ENCODE measurements around the gene LEMD3. TPM values are rescaled to one million over a fixed set of nuclear protein-coding genes. Genes with fewer than 3 reads are reported as not detected.

LEMD3 gene
- total RNA-seq, 1 experiment from 2014 or later: 28.4 TPM

DNA sequence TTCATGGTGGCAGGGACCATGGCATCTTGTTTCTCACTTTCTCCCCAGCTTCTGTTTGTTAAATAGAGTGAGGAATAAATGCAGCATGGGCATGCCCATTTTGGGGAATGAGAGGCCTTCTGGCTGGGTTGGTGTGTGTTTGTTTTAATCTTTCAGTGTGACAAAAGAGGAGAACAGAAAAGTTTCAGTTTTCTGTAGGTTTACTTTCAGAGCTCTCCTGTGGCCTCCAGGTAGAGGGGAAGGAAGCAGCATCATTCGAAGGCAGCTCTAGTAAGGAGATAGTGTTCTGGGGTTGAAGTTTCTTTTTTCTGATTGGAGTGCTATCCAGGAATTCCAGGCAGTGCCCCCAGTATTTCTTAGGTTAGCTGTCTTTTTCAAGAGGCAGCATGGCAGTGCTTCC is 124.4 kb downstream of the LEMD3 start:
- ChIA-PET CTCF (interaction anchor here (0.6 kb wide), 1 partner anchor 78 kb away, joined by 4 read pairs; no protein-coding TSS in a partner anchor), POLR2A (ENCODE audit: low non-redundant PET) (no interaction called here)
- DNase-seq (ENCODE audit: low spot score): no peak
- H3K27me3 ChIP-seq (replicated peaks; ENCODE audit: insufficient read depth, low read depth, low read length, poor library complexity): no peaks in the 10 kb centered on the region
- H3K9me3 ChIP-seq (ENCODE audit: low read depth, low read length, poor library complexity, severe bottlenecking): no peaks in the 10 kb centered on the region
- no TSS peak for BruUV-seq (replicated peaks)
- no peaks in the 10 kb centered on the region for H3K36me3 ChIP-seq (ENCODE audit: insufficient read depth, low read length, poor library complexity, severe bottlenecking)
- intact Hi-C loops (cut with micrococcal nuclease; ENCODE audit: unreplicated experiment): no loop called here
- H3K4me3 ChIP-seq (ENCODE audit: low read depth, low read length, poor library complexity, severe bottlenecking): no peak overlapping the region
- TF ChIP-seq, protein P1, sequence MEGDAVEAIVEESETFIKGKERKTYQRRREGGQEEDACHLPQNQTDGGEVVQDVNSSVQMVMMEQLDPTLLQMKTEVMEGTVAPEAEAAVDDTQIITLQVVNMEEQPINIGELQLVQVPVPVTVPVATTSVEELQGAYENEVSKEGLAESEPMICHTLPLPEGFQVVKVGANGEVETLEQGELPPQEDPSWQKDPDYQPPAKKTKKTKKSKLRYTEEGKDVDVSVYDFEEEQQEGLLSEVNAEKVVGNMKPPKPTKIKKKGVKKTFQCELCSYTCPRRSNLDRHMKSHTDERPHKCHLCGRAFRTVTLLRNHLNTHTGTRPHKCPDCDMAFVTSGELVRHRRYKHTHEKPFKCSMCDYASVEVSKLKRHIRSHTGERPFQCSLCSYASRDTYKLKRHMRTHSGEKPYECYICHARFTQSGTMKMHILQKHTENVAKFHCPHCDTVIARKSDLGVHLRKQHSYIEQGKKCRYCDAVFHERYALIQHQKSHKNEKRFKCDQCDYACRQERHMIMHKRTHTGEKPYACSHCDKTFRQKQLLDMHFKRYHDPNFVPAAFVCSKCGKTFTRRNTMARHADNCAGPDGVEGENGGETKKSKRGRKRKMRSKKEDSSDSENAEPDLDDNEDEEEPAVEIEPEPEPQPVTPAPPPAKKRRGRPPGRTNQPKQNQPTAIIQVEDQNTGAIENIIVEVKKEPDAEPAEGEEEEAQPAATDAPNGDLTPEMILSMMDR (conservative IDR thresholded peaks at IDR 0.05; ENCODE audit: low read depth, low read length): no peak
- TF ChIP-seq EZH2 (IDR thresholded peaks at IDR 0.05; ENCODE audit: borderline replicate concordance, low read depth, low read length, poor library complexity, severe bottlenecking): no peak
- H3K4me1 ChIP-seq (ENCODE audit: insufficient read depth, low read length, poor library complexity, severe bottlenecking): no peaks in the 10 kb centered on the region
- no peak overlapping the region for H3K27ac ChIP-seq (ENCODE audit: low read depth, low read length, poor library complexity, severe bottlenecking)

DNA sequence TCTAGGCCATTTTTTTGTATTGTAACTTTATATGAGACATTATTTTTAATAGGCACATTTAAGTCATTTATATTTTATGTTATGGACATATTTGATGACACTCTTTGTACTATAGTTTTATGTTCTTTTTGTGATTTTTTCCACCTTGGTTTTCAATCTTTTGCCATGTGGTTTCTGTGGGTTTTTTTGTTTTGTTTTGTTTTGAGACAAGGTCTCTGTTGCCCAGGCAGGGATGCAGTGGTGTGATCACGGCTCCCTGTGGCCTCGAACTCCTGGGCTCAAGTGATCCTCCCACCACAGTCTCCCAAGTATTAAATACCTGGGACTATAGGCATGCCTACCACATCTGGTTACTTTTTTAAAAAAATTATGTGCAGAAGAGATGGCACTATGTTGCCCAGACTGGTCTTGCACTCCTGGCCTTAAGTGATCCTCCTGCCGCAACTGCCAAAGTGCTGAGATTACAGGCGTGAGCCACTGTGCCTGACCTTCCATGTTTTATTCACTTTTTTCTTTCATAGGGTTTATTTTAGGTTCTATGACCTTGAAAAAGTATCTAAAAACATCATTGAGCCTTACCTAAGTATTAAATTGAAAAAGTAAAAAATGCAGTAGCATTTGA is 125.4 kb downstream of the LEMD3 start:
- H3K4me3 ChIP-seq (ENCODE audit: low read depth, low read length, poor library complexity, severe bottlenecking): no peak overlapping the region
- H3K9me3 ChIP-seq (ENCODE audit: low read depth, low read length, poor library complexity, severe bottlenecking): no peaks in the 10 kb centered on the region
- no TSS peak for BruUV-seq (replicated peaks)
- H3K27me3 ChIP-seq (replicated peaks; ENCODE audit: insufficient read depth, low read depth, low read length, poor library complexity): no peaks in the 10 kb centered on the region
- POLR2A ChIA-PET (ENCODE audit: low non-redundant PET): no interaction called here
- intact Hi-C loops (cut with micrococcal nuclease; ENCODE audit: unreplicated experiment): no loop called here
- H3K27ac ChIP-seq (ENCODE audit: low read depth, low read length, poor library complexity, severe bottlenecking): no peak overlapping the region
- H3K36me3 ChIP-seq (ENCODE audit: insufficient read depth, low read length, poor library complexity, severe bottlenecking): no peaks in the 10 kb centered on the region
- TF ChIP-seq, protein P1 (conservative IDR thresholded peaks at IDR 0.05; ENCODE audit: low read depth, low read length): no peak
- TF ChIP-seq EZH2 (IDR thresholded peaks at IDR 0.05; ENCODE audit: borderline replicate concordance, low read depth, low read length, poor library complexity, severe bottlenecking): no peak
- CTCF ChIA-PET: no interaction called here
- DNase-seq (ENCODE audit: low spot score): no peak
- no peaks in the 10 kb centered on the region for H3K4me1 ChIP-seq (ENCODE audit: insufficient read depth, low read length, poor library complexity, severe bottlenecking)

- POLR2A ChIA-PET (ENCODE audit: low non-redundant PET): no interaction called here
- Histone ChIP-seq H3K4me3 (ENCODE audit: low read depth, low read length, poor library complexity, severe bottlenecking) (no peak overlapping the region), H3K9me3 (ENCODE audit: low read depth, low read length, poor library complexity, severe bottlenecking) (no peaks in the 10 kb centered on the region), H3K4me1 (ENCODE audit: insufficient read depth, low read length, poor library complexity, severe bottlenecking) (no peaks in the 10 kb centered on the region), H3K36me3 (ENCODE audit: insufficient read depth, low read length, poor library complexity, severe bottlenecking) (no peaks in the 10 kb centered on the region), H3K27me3 (replicated peaks; ENCODE audit: insufficient read depth, low read depth, low read length, poor library complexity) (no peaks in the 10 kb centered on the region), H3K27ac (ENCODE audit: low read depth, low read length, poor library complexity, severe bottlenecking) (no peak overlapping the region)
- CTCF ChIA-PET: no interaction called here
- intact Hi-C loops (cut with micrococcal nuclease; ENCODE audit: unreplicated experiment): no loop called here
- no peak for DNase-seq (ENCODE audit: low spot score)
- no TSS peak for BruUV-seq (replicated peaks)
- no peak for TF ChIP-seq EZH2 (IDR thresholded peaks at IDR 0.05; ENCODE audit: borderline replicate concordance, low read depth, low read length, poor library complexity, severe bottlenecking)
- TF ChIP-seq, protein P1 (conservative IDR thresholded peaks at IDR 0.05; ENCODE audit: low read depth, low read length): no peak
These were observed 127.3 kb downstream of the LEMD3 start for GRCh38 chr12:65296508-65297265.

Other genes with a start within 250 kb of the LEMD3 start
- not detected in 2 replicates for gene WIF1, start 48.3 kb upstream of the LEMD3 start, total RNA-seq (2021)
- gene MSRB3, start 109.1 kb downstream of the LEMD3 start, total RNA-seq (2021): 2.1 and 2.8 TPM in 2 replicates

All from A673 (cell line).